SJCRH30 (cell line): Measurements from ENCODE around the gene ACTN1. TPM values are rescaled to one million over a fixed set of nuclear protein-coding genes. Genes with fewer than 3 reads are reported as not detected.

Experiments
- DNase-seq, 2 experiments: peaks; one replicate each; pipeline ENCODE4 v3.0.0-alpha.2; 2015 to 2020
- H3K27ac ChIP-seq: fragments of 250-450 bp; sonication (Bioruptor Pico); 2 replicates; pipeline ENCODE4 v1.5.1; 2020; ENCODE audit warnings: mild to moderate bottlenecking, moderate library complexity
- H3K27me3 ChIP-seq: fragments of 250-450 bp; sonication (Bioruptor Pico); 2 replicates; pipeline ENCODE4 v1.5.1; 2020; ENCODE audit warnings: mild to moderate bottlenecking, moderate library complexity
- H3K36me3 ChIP-seq: fragments of 250-450 bp; sonication (Bioruptor Pico); 2 replicates; pipeline ENCODE4 v1.5.1; 2020; ENCODE audit warnings: mild to moderate bottlenecking, moderate library complexity
- H3K4me1 ChIP-seq: fragments of 250-450 bp; sonication (Bioruptor Pico); 2 replicates; pipeline ENCODE4 v1.5.1; 2020; ENCODE audit warnings: mild to moderate bottlenecking, moderate library complexity
- H3K4me3 ChIP-seq: fragments of 250-450 bp; sonication (Bioruptor Pico); 2 replicates; pipeline ENCODE4 v1.5.1; 2020; ENCODE audit warnings: mild to moderate bottlenecking, moderate library complexity
- H3K9me3 ChIP-seq: fragments of 250-450 bp; sonication (Bioruptor Pico); replicated peaks from 2 replicates; pipeline ENCODE4 v1.5.1; 2020; ENCODE audit warnings: mild to moderate bottlenecking, moderate library complexity
- total RNA-seq: library from RNA; depleted of rRNA; stranded (reverse); fragments of >200 nt; shearing (Covaris generic); gene quantifications from 2 replicates; pipeline ENCODE4 v1.2.3, GENCODE V29; 2014

ACTN1 gene
- total RNA-seq, 1 experiment from 2014 or later = 101 TPM

- Histone ChIP-seq H3K4me3 (no peak overlapping the region), H3K27me3 (no peaks in the 10 kb centered on the region), H3K4me1 (no peaks in the 10 kb centered on the region), H3K9me3 (no peaks in the 10 kb centered on the region), H3K27ac (no peak overlapping the region), H3K36me3 (peaks cover 71% of the 10 kb centered on the region)
- DNase-seq = no peak
These were observed 94.8 kb downstream of the ACTN1 start for GRCh38 chr14:68884031-68885030.

- Histone ChIP-seq H3K4me3 (no peak overlapping the region), H3K36me3 (peaks cover 72% of the 10 kb centered on the region), H3K9me3 (no peaks in the 10 kb centered on the region), H3K4me1 (no peaks in the 10 kb centered on the region), H3K27ac (no peak overlapping the region), H3K27me3 (no peaks in the 10 kb centered on the region)
- DNase-seq = no peak
These were observed 96.9 kb downstream of the ACTN1 start for GRCh38 chr14:68882235-68882634.

- H3K27ac ChIP-seq = no peak overlapping the region
- no peak overlapping the region for H3K4me3 ChIP-seq
- DNase-seq = no peak
- H3K36me3 ChIP-seq = peaks cover 79% of the 10 kb centered on the region
- no peaks in the 10 kb centered on the region for H3K9me3 ChIP-seq
- H3K27me3 ChIP-seq = no peaks in the 10 kb centered on the region
- no peaks in the 10 kb centered on the region for H3K4me1 ChIP-seq
These were observed 97.7 kb downstream of the ACTN1 start for GRCh38 chr14:68881396-68881795.

- H3K36me3 ChIP-seq = peaks cover 80% of the 10 kb centered on the region
- no peaks in the 10 kb centered on the region for H3K27me3 ChIP-seq
- no peak overlapping the region for H3K4me3 ChIP-seq
- no peaks in the 10 kb centered on the region for H3K4me1 ChIP-seq
- no peaks in the 10 kb centered on the region for H3K9me3 ChIP-seq
- H3K27ac ChIP-seq = no peak overlapping the region
- no peak for DNase-seq
These were observed 98.5 kb downstream of the ACTN1 start for GRCh38 chr14:68880581-68881105.

- no peaks in the 10 kb centered on the region for H3K9me3 ChIP-seq
- no peaks in the 10 kb centered on the region for H3K27me3 ChIP-seq
- no peak for DNase-seq
- H3K4me3 ChIP-seq = no peak overlapping the region
- no peak overlapping the region for H3K27ac ChIP-seq
- peaks cover 82% of the 10 kb centered on the region for H3K36me3 ChIP-seq
- H3K4me1 ChIP-seq = no peaks in the 10 kb centered on the region
These were observed 99.1 kb downstream of the ACTN1 start for GRCh38 chr14:68879841-68880575.

GRCh38 chr14:68879321-68879781 is 99.8 kb downstream of the ACTN1 start:
- Histone ChIP-seq H3K27ac (no peak overlapping the region), H3K27me3 (no peaks in the 10 kb centered on the region), H3K9me3 (no peaks in the 10 kb centered on the region), H3K4me1 (no peaks in the 10 kb centered on the region), H3K36me3 (peaks cover 81% of the 10 kb centered on the region), H3K4me3 (no peak overlapping the region)
- DNase-seq = no peak

- Histone ChIP-seq H3K36me3 (peaks cover 82% of the 10 kb centered on the region), H3K27ac (no peak overlapping the region), H3K27me3 (no peaks in the 10 kb centered on the region), H3K9me3 (no peaks in the 10 kb centered on the region), H3K4me3 (no peak overlapping the region), H3K4me1 (no peaks in the 10 kb centered on the region)
- DNase-seq = no peak
These were observed 100.2 kb downstream of the ACTN1 start for GRCh38 chr14:68878908-68879307.

GRCh38 chr14:68877993-68878575 is 101.0 kb downstream of the ACTN1 start:
- no peak for DNase-seq
- Histone ChIP-seq H3K4me3 (no peak overlapping the region), H3K36me3 (peaks cover 82% of the 10 kb centered on the region), H3K9me3 (no peaks in the 10 kb centered on the region), H3K27me3 (no peaks in the 10 kb centered on the region), H3K27ac (no peak overlapping the region), H3K4me1 (no peaks in the 10 kb centered on the region)

GRCh38 chr14:68876976-68877375 is 102.1 kb downstream of the ACTN1 start:
- Histone ChIP-seq H3K27me3 (no peaks in the 10 kb centered on the region), H3K9me3 (no peaks in the 10 kb centered on the region), H3K4me1 (no peaks in the 10 kb centered on the region), H3K36me3 (peaks cover 82% of the 10 kb centered on the region), H3K4me3 (no peak overlapping the region), H3K27ac (no peak overlapping the region)
- DNase-seq = no peak

GRCh38 chr14:68874746-68875155 is 104.4 kb downstream of the ACTN1 start:
- no peak for DNase-seq
- H3K4me3 ChIP-seq = no peak overlapping the region
- H3K27me3 ChIP-seq = no peaks in the 10 kb centered on the region
- no peaks in the 10 kb centered on the region for H3K4me1 ChIP-seq
- H3K27ac ChIP-seq = no peak overlapping the region
- H3K36me3 ChIP-seq = peaks cover 74% of the 10 kb centered on the region
- H3K9me3 ChIP-seq = no peaks in the 10 kb centered on the region

- H3K4me3 ChIP-seq = no peak overlapping the region
- peaks cover 69% of the 10 kb centered on the region for H3K36me3 ChIP-seq
- no peak for DNase-seq
- no peak overlapping the region for H3K27ac ChIP-seq
- H3K4me1 ChIP-seq = no peaks in the 10 kb centered on the region
- H3K27me3 ChIP-seq = no peaks in the 10 kb centered on the region
- no peaks in the 10 kb centered on the region for H3K9me3 ChIP-seq
These were observed 105.7 kb downstream of the ACTN1 start for GRCh38 chr14:68873376-68873775.

- peaks cover 51% of the 10 kb centered on the region for H3K36me3 ChIP-seq
These were observed 107.7 kb downstream of the ACTN1 start for GRCh38 chr14:68871392-68871791.

GRCh38 chr14:68866991-68867533 is 112.0 kb downstream of the ACTN1 start:
- H3K4me1 ChIP-seq = peaks cover 3% of the 10 kb centered on the region; the same call in 1 of the 2 replicates
- peaks cover 11% of the 10 kb centered on the region for H3K36me3 ChIP-seq
- H3K27me3 ChIP-seq = no peaks in the 10 kb centered on the region
- DNase-seq = no peak
- no peak overlapping the region for H3K27ac ChIP-seq
- H3K4me3 ChIP-seq = no peak overlapping the region
- no peaks in the 10 kb centered on the region; the same call in 1 of the 2 replicates for H3K9me3 ChIP-seq

More at GRCh38 chr14:68871392-68871791, 107.7 kb downstream of the ACTN1 start:
- Histone ChIP-seq H3K9me3 (no peaks in the 10 kb centered on the region), H3K27me3 (no peaks in the 10 kb centered on the region), H3K4me1 (no peaks in the 10 kb centered on the region), H3K27ac (no peak overlapping the region), H3K4me3 (no peak overlapping the region)
- DNase-seq = no peak

- no peak for DNase-seq
- no peaks in the 10 kb centered on the region; the same call in 1 of the 2 replicates for H3K9me3 ChIP-seq
- no peak overlapping the region for H3K4me3 ChIP-seq
- H3K36me3 ChIP-seq = no peaks in the 10 kb centered on the region
- H3K27ac ChIP-seq = no peak overlapping the region
- no peaks in the 10 kb centered on the region for H3K27me3 ChIP-seq
- H3K4me1 ChIP-seq = peaks cover 3% of the 10 kb centered on the region; the same call in 1 of the 2 replicates
These were observed 113.6 kb downstream of the ACTN1 start for GRCh38 chr14:68865542-68865941.
